SK-N-SH (cell line): Measurements from ENCODE around the gene PCBP3. TPM values are rescaled to one million over a fixed set of nuclear protein-coding genes. Genes with fewer than 3 reads are reported as not detected.
"Not testable (repeated sequence)": the region's sequence is repeated elsewhere in the genome, so short reads cannot be mapped to it uniquely, and the experiment has no call there.

Experiments used
- CTCF ChIA-PET: fragments of 300-600, 350-600 bp; formaldehyde crosslinking; extraction: SDS; loops from one replicate; lab custom pipeline; 2021; lab: Yijun Ruan, JAX
- POLR2A ChIA-PET: fragments of 350-600 bp; sonication (Branson Sonifier 250); formaldehyde crosslinking; extraction: SDS; loops from one replicate; lab custom pipeline; 2020; ENCODE audit warnings: antibody characterized with exemption, inconsistent platforms; lab: Yijun Ruan, JAX
- DNase-seq: peaks from one replicate; pipeline ENCODE4 v3.0.0; 2012
- H2AFZ ChIP-seq: fragments of 200-600 bp; sonication (generic); 2 replicates; pipeline ENCODE4 v1.8.1; 2016; ENCODE audit warnings: antibody characterized with exemption, mild to moderate bottlenecking, low read depth
- H3F3A ChIP-seq: fragments of 200-600 bp; sonication (generic); replicated peaks from 2 replicates; pipeline ENCODE3; 2016; ENCODE audit warnings: antibody characterized with exemption, mild to moderate bottlenecking; ENCODE audit not compliant: insufficient read depth
- H3K27ac ChIP-seq, 2 experiments: fragments of 200-500 bp in 1 of 2; fragments of 200-600 bp in 1 of 2; sonication (Bioruptor generic) in 1 of 2; sonication (generic), shearing (Covaris generic) in 1 of 2; 2 replicates each; pipeline versions ENCODE4 v1.5.1 to v1.6.1; 2014 to 2016; ENCODE audit warnings: low read depth in 2 of 2, inconsistent platforms in 1 of 2, low read length in 1 of 2, mild to moderate bottlenecking in 1 of 2, mixed read lengths in 1 of 2
- H3K27me3 ChIP-seq: fragments of 200-600 bp; sonication (generic), shearing (Covaris generic); 2 replicates; pipeline ENCODE4 v1.6.1; 2016; ENCODE audit warnings: mixed run types; ENCODE audit not compliant: insufficient read depth
- H3K36me3 ChIP-seq, 2 experiments: fragments of 200-500 bp in 1 of 2; fragments of 200-600 bp in 1 of 2; sonication (Bioruptor generic) in 1 of 2; sonication (generic) in 1 of 2; replicated peaks in 1 of 2; 2 replicates each; pipeline versions ENCODE3 to v1.5.1; 2014 to 2016; ENCODE audit warnings: low read length in 1 of 2, mild to moderate bottlenecking in 1 of 2; ENCODE audit not compliant: insufficient read depth in 2 of 2, control insufficient read depth in 1 of 2
- H3K4me1 ChIP-seq, 2 experiments: fragments of 200-500 bp in 1 of 2; fragments of 200-600 bp in 1 of 2; sonication (Bioruptor generic) in 1 of 2; sonication (generic), shearing (Covaris generic) in 1 of 2; 2 replicates each; pipeline versions ENCODE4 v1.5.1 to v1.6.1; 2014 to 2016; ENCODE audit warnings: low read depth in 1 of 2, low read length in 1 of 2, mixed run types in 1 of 2; ENCODE audit not compliant: insufficient read depth in 2 of 2, control insufficient read depth in 1 of 2
- H3K4me2 ChIP-seq: fragments of 200-600 bp; sonication (generic), shearing (Covaris generic); 2 replicates; pipeline ENCODE4 v1.6.1; 2017; ENCODE audit warnings: mixed run types
- H3K4me3 ChIP-seq, 2 experiments: fragments of 200-500 bp in 1 of 2; fragments of 200-600 bp in 1 of 2; sonication (Bioruptor generic) in 1 of 2; sonication (generic), shearing (Covaris generic) in 1 of 2; 2 replicates each; pipeline versions ENCODE4 v1.5.1 to v1.8.1; 2014 to 2016; ENCODE audit warnings: low read depth in 2 of 2, inconsistent platforms in 1 of 2, low read length in 1 of 2, mild to moderate bottlenecking in 1 of 2, mixed read lengths in 1 of 2, moderate library complexity in 1 of 2
- H3K79me2 ChIP-seq: fragments of 200-600 bp; sonication (generic); 2 replicates; pipeline ENCODE4 v1.8.1; 2017; ENCODE audit warnings: mild to moderate bottlenecking; ENCODE audit not compliant: insufficient read depth
- H3K9ac ChIP-seq: fragments of 200-600 bp; sonication (generic); 2 replicates; pipeline ENCODE4 v1.6.1; 2017; ENCODE audit warnings: mixed run types
- H3K9me2 ChIP-seq: fragments of 200-600 bp; sonication (generic); 2 replicates; pipeline ENCODE4 v1.6.1; 2017; ENCODE audit warnings: mixed run types
- H3K9me3 ChIP-seq: fragments of 200-600 bp; sonication (generic); 2 replicates; pipeline ENCODE4 v1.6.1; 2017; ENCODE audit warnings: mixed run types, mild to moderate bottlenecking, moderate library complexity
- H4K20me1 ChIP-seq: fragments of 200-600 bp; sonication (generic); 2 replicates; pipeline ENCODE4 v1.6.1; 2017; ENCODE audit warnings: mild to moderate bottlenecking, mixed run types; ENCODE audit not compliant: insufficient read depth
- CTCF ChIP-seq: fragments of 200-600 bp; sonication (generic); IDR thresholded peaks from 2 replicates; pipeline ENCODE4 v1.6.1; 2017; ENCODE audit warnings: antibody characterized with exemption, mild to moderate bottlenecking, moderate library complexity
- TAF1 ChIP-seq: IDR thresholded peaks from 2 replicates; pipeline ENCODE4 v1.6.1; 2012; ENCODE audit warnings: low read depth, mild to moderate bottlenecking, low read length, moderate library complexity, borderline replicate concordance
- TEAD4 ChIP-seq: IDR thresholded peaks from 2 replicates; pipeline ENCODE4 v1.4.0; 2012; ENCODE audit warnings: mild to moderate bottlenecking, borderline replicate concordance; ENCODE audit not compliant: insufficient read depth
- USF1 ChIP-seq: IDR thresholded peaks from 2 replicates; pipeline ENCODE4 v1.4.0; 2012; ENCODE audit warnings: low read depth, borderline replicate concordance
- WGBS: methylation state at CpG from one replicate; pipeline ENCODE4 v1.1.6; 2017; ENCODE audit warnings: low lambda C conversion rate; 5-methylcytosine and 5-hydroxymethylcytosine counted together
- polyA plus RNA-seq, 3 experiments: library from polyadenylated mRNA; depleted of rRNA; stranded (reverse); fragments of >200 nt; gene quantifications; 2 replicates each; pipeline ENCODE4 v1.2.3, GENCODE V29; 2012

PCBP3 gene
- polyA plus RNA-seq, 1 of the 3 experiments (the other 2 are of a cell fraction), result 9.5 TPM

GRCh38 chr21:45609616-45610015 lies 33.9 kb upstream of the PCBP3 start:
- H3K27ac ChIP-seq, H3K36me3 ChIP-seq, H3K4me2 ChIP-seq, H2AFZ ChIP-seq, H3K9ac ChIP-seq, CTCF ChIA-PET, H3F3A ChIP-seq, H3K9me2 ChIP-seq, H3K4me3 ChIP-seq, POLR2A ChIA-PET, H3K9me3 ChIP-seq, DNase-seq, H4K20me1 ChIP-seq, H3K79me2 ChIP-seq: not testable (repeated sequence)
- Histone ChIP-seq H3K27me3 (peaks cover 19% of the 10 kb centered on the region), H3K4me1 (peaks cover 7 to 11% of the 10 kb centered on the region in 2 experiments; a peak in 2 of 4 replicates)
- WGBS, result no CpG with 5 or more reads among the region's 6 CpGs

GRCh38 chr21:45611296-45611695 lies 32.2 kb upstream of the PCBP3 start:
- 85% methylated on average over 12 of the region's 12 CpGs for WGBS

More at GRCh38 chr21:45611296-45611695, 32.2 kb upstream of the PCBP3 start:
- Histone ChIP-seq H3K36me3 (no peaks in the 10 kb centered on the region), H3K9me2 (no peaks in the 10 kb centered on the region), H3K79me2 (no peaks in the 10 kb centered on the region), H3K4me3 (no peak overlapping the region), H3K4me2 (no peak overlapping the region), H3F3A (no peaks in the 10 kb centered on the region), H3K4me1 (peaks cover 7 to 21% of the 10 kb centered on the region in 2 experiments; a peak in 2 of 4 replicates), H4K20me1 (no peaks in the 10 kb centered on the region), H3K9ac (no peak overlapping the region), H3K9me3 (no peaks in the 10 kb centered on the region)
- CTCF ChIA-PET, result interaction anchor here (1.7 kb wide), 1 partner anchor 15 kb away, joined by 12 read pairs; no protein-coding TSS in a partner anchor
- POLR2A ChIA-PET, result interaction anchor here (0.6 kb wide), 1 partner anchor 56 kb away, joined by 3 read pairs; no protein-coding TSS in a partner anchor
- TF ChIP-seq USF1, result no peak
- no peak for TF ChIP-seq TAF1
- TF ChIP-seq TEAD4, result no peak
- no peak for TF ChIP-seq CTCF
- TF ChIP-seq, all 33 proteins: peak for 0
- Histone ChIP-seq H3K27ac (no peak overlapping the region), H3K27me3 (peaks cover 19% of the 10 kb centered on the region), H2AFZ (no peak overlapping the region)
- no peak for DNase-seq
